Measurements from ENCODE around the gene BTN1A1. TPM values are rescaled to one million over a fixed set of nuclear protein-coding genes. Genes with fewer than 3 reads are reported as not detected.
"Not testable (repeated sequence)": the region's sequence is repeated elsewhere in the genome, so short reads cannot be mapped to it uniquely, and the experiment has no call there.

BTN1A1 gene
- total RNA-seq, 1 donor from 2014 or later: not detected

GRCh38 chr6:26476896-26477295, 23.2 kb upstream of the BTN1A1 start:
- ATAC-seq: no peak

- ATAC-seq: no peak
Observed at GRCh38 chr6:26477426-26477825, 22.7 kb upstream of the BTN1A1 start.

- no peak for ATAC-seq
Observed at GRCh38 chr6:26478100-26478984, 21.8 kb upstream of the BTN1A1 start.

GRCh38 chr6:26478985-26479278, 21.2 kb upstream of the BTN1A1 start:
- ATAC-seq: no peak

GRCh38 chr6:26482338-26482737, 17.8 kb upstream of the BTN1A1 start:
- ATAC-seq: no peak

GRCh38 chr6:26483727-26484126, 16.4 kb upstream of the BTN1A1 start:
- ATAC-seq: no peak

GRCh38 chr6:26484161-26484560, 15.9 kb upstream of the BTN1A1 start:
- no peak for ATAC-seq

- no peak for ATAC-seq
Observed at GRCh38 chr6:26485112-26485780, 14.9 kb upstream of the BTN1A1 start.

- no peak for ATAC-seq
Observed at GRCh38 chr6:26486358-26486757, 13.7 kb upstream of the BTN1A1 start.

GRCh38 chr6:26487466-26487865, 12.6 kb upstream of the BTN1A1 start:
- no peak for ATAC-seq

- no peak for ATAC-seq
Observed at GRCh38 chr6:26489996-26490964, 9.8 kb upstream of the BTN1A1 start.

GRCh38 chr6:26491604-26492003, 8.5 kb upstream of the BTN1A1 start:
- ATAC-seq: no peak

- ATAC-seq: no peak
Observed at GRCh38 chr6:26493258-26493657, 6.8 kb upstream of the BTN1A1 start.

GRCh38 chr6:26494117-26494516, 6.0 kb upstream of the BTN1A1 start:
- no peak for ATAC-seq

- ATAC-seq: no peak
Observed at GRCh38 chr6:26495281-26495680, 4.8 kb upstream of the BTN1A1 start.

GRCh38 chr6:26497610-26498009, 2.5 kb upstream of the BTN1A1 start:
- ATAC-seq: no peak

- ATAC-seq: peak; percentile 28
Observed at GRCh38 chr6:26501482-26501986, 1.4 kb downstream of the BTN1A1 start.

GRCh38 chr6:26502165-26502564, 2.1 kb downstream of the BTN1A1 start:
- no peak for ATAC-seq

- ATAC-seq: no peak
Observed at GRCh38 chr6:26502626-26503025, 2.5 kb downstream of the BTN1A1 start.

GRCh38 chr6:26507658-26508057, 7.6 kb downstream of the BTN1A1 start:
- ATAC-seq: no peak

- ATAC-seq: not testable (repeated sequence)
Observed at GRCh38 chr6:26511033-26511432, 10.9 kb downstream of the BTN1A1 start.

- ATAC-seq: no peak
Observed at GRCh38 chr6:26514984-26515383, 14.9 kb downstream of the BTN1A1 start.

All from esophagus mucosa (tissue), 1 donor.